PC-9 (cell line): ENCODE measurements around the gene CLEC11A. TPM values are rescaled to one million over a fixed set of nuclear protein-coding genes. Genes with fewer than 3 reads are reported as not detected.
A peak's percentile ranks its signal among the peaks of the same experiment; 100 is the strongest.

Source experiments
- BruUV-seq: library from RNA; stranded (reverse); fragments of 400-500 nt; replicated peaks from 2 replicates; lab custom pipeline; 2021; lab: Mats Ljungman, UMichigan
- CTCF ChIA-PET: fragments of 300-600 bp; sonication (Branson Sonifier 250); formaldehyde crosslinking; loops from one replicate; lab custom pipeline; 2022; ENCODE audit warnings: antibody characterized with exemption; lab: Charles Lee
- POLR2A ChIA-PET: fragments of 300-600 bp; sonication (Branson Sonifier 250); formaldehyde crosslinking; loops from one replicate; lab custom pipeline; 2022; ENCODE audit warnings: antibody characterized with exemption; ENCODE audit not compliant: unreplicated experiment; lab: Charles Lee
- DNase-seq, 2 experiments: peaks; one replicate each; pipeline versions ENCODE4 v3.0.0 to v3.0.0-alpha.2; 2015 to 2022; ENCODE audit warnings: mixed read lengths in 1 of 2
- H2AFZ ChIP-seq: fragments of 200-600 bp; sonication (generic); 2 replicates; pipeline ENCODE4 v1.8.1; 2017; ENCODE audit warnings: antibody characterized with exemption
- H3F3A ChIP-seq: fragments of 200-600 bp; sonication (generic); 2 replicates; pipeline ENCODE4 v1.8.1; 2017; ENCODE audit warnings: antibody characterized with exemption, mild to moderate bottlenecking, low read depth; ENCODE audit not compliant: insufficient read depth
- H3K27ac ChIP-seq: fragments of 200-600 bp; sonication (generic); 2 replicates; pipeline ENCODE4 v1.6.1; 2016; ENCODE audit warnings: mixed run types
- H3K27me3 ChIP-seq: fragments of 200-600 bp; sonication (generic); 2 replicates; pipeline ENCODE4 v1.6.1; 2016; ENCODE audit warnings: low read depth, mixed run types; ENCODE audit not compliant: insufficient read depth
- H3K36me3 ChIP-seq: fragments of 200-600 bp; sonication (generic); 2 replicates; pipeline ENCODE4 v1.6.1; 2016; ENCODE audit warnings: low read depth, mixed run types
- H3K4me1 ChIP-seq: fragments of 200-600 bp; sonication (generic); replicated peaks from 2 replicates; pipeline ENCODE4 v1.6.1; 2016; ENCODE audit warnings: mixed run types; ENCODE audit not compliant: insufficient read depth
- H3K4me2 ChIP-seq: fragments of 200-600 bp; sonication (generic); 2 replicates; pipeline ENCODE4 v1.6.1; 2017; ENCODE audit warnings: mixed run types
- H3K4me3 ChIP-seq: fragments of 200-600 bp; sonication (generic); 2 replicates; pipeline ENCODE4 v1.6.1; 2016; ENCODE audit warnings: mixed run types
- H3K79me2 ChIP-seq: fragments of 200-600 bp; sonication (generic); 2 replicates; pipeline ENCODE4 v1.6.1; 2017; ENCODE audit warnings: low read depth, mixed run types
- H3K9me2 ChIP-seq: fragments of 200-600 bp; sonication (generic); 2 replicates; pipeline ENCODE4 v1.8.1; 2017; ENCODE audit warnings: mild to moderate bottlenecking; ENCODE audit not compliant: insufficient read depth
- H3K9me3 ChIP-seq: fragments of 200-600 bp; sonication (generic); 2 replicates; pipeline ENCODE4 v1.8.1; 2016; ENCODE audit warnings: low read depth; ENCODE audit not compliant: insufficient read depth
- H4K20me1 ChIP-seq: fragments of 200-600 bp; sonication (generic); 2 replicates; pipeline ENCODE4 v1.8.1; 2017; ENCODE audit not compliant: insufficient read depth
- CTCF ChIP-seq: fragments of 200-600 bp; sonication (generic); conservative IDR thresholded peaks from 2 replicates; pipeline ENCODE4 v1.6.1; 2017; ENCODE audit warnings: mixed run types, antibody characterized with exemption, mild to moderate bottlenecking, moderate library complexity
- EZH2 ChIP-seq: fragments of 200-600 bp; sonication (generic); IDR thresholded peaks from 2 replicates; pipeline ENCODE4 v1.8.0; 2017; ENCODE audit warnings: antibody characterized with exemption, low read depth
- intact Hi-C: fragments of 100-400 bp; cut with micrococcal nuclease; formaldehyde crosslinking; loops from one replicate; pipeline ENCODE4 v1.10.0; 2022; ENCODE audit not compliant: unreplicated experiment
- total RNA-seq: library from RNA; stranded (reverse); gene quantifications from 2 replicates; pipeline ENCODE4 v1.2.3, GENCODE V29; 2021

Gene CLEC11A
- total RNA-seq, 1 experiment from 2014 or later, result not detected

- no TSS peak for BruUV-seq
- POLR2A ChIA-PET, result no interaction called here
- no peak overlapping the region for H2AFZ ChIP-seq
Measured at GRCh38 chr19:50703915-50704796, 19.0 kb upstream of the CLEC11A start.

GRCh38 chr19:50705422-50706019 is 17.6 kb upstream of the CLEC11A start:
- no peaks in the 10 kb centered on the region for H3K9me3 ChIP-seq
- H3F3A ChIP-seq, result no peaks in the 10 kb centered on the region
- H3K36me3 ChIP-seq, result no peaks in the 10 kb centered on the region
- peak; percentile 49 to 55 for DNase-seq
- H4K20me1 ChIP-seq, result peaks cover 5% of the 10 kb centered on the region; the same call in 1 of the 2 replicates
- ChIA-PET POLR2A (no interaction called here), CTCF (interaction anchor here (0.9 kb wide), 1 partner anchor 75 kb away, joined by 3 read pairs; no protein-coding TSS in a partner anchor)
- no TSS peak for BruUV-seq
- H3K4me2 ChIP-seq, result no peak overlapping the region
- H3K4me1 ChIP-seq, result no peaks in the 10 kb centered on the region
- no peaks in the 10 kb centered on the region for H3K79me2 ChIP-seq
- no peak overlapping the region for H2AFZ ChIP-seq
- TF ChIP-seq CTCF (peak; percentile 75), EZH2 (no peak)
- H3K4me3 ChIP-seq, result no peak overlapping the region
- no peaks in the 10 kb centered on the region for H3K9me2 ChIP-seq
- H3K27me3 ChIP-seq, result peaks cover 91% of the 10 kb centered on the region
- intact Hi-C loops, result loop anchor here (1.0 to 10.0 kb wide), 6 partner anchors 78 to 464 kb away; partner anchors contain the start of gene KLK10
- no peak overlapping the region for H3K27ac ChIP-seq

More at GRCh38 chr19:50703915-50704796, 19.0 kb upstream of the CLEC11A start:
- H3K9me3 ChIP-seq, result no peaks in the 10 kb centered on the region
- intact Hi-C loops, result loop anchor here (2.0 to 10.0 kb wide), 2 partner anchors 311 to 335 kb away; partner anchors contain the start of gene KLK10
- H3K4me2 ChIP-seq, result no peak overlapping the region
- H3K27me3 ChIP-seq, result peaks cover 89% of the 10 kb centered on the region
- H3K36me3 ChIP-seq, result no peaks in the 10 kb centered on the region
- no peaks in the 10 kb centered on the region for H3F3A ChIP-seq
- no peak overlapping the region for H3K4me3 ChIP-seq
- H3K9me2 ChIP-seq, result no peaks in the 10 kb centered on the region
- H3K79me2 ChIP-seq, result no peaks in the 10 kb centered on the region
- peaks cover 5% of the 10 kb centered on the region; the same call in 1 of the 2 replicates for H4K20me1 ChIP-seq
- TF ChIP-seq EZH2 (peak; percentile 77; the same call in 1 of the 2 replicates), CTCF (peak; percentile 52)
- DNase-seq, result peak in 1 of 2 experiments; percentile 23
- no peak overlapping the region for H3K27ac ChIP-seq
- no peaks in the 10 kb centered on the region for H3K4me1 ChIP-seq
- CTCF ChIA-PET, result no interaction called here

GRCh38 chr19:50706387-50706786 is 16.8 kb upstream of the CLEC11A start:
- intact Hi-C loops, result loop anchor here (10.0 kb wide), 1 partner anchor 308 kb away; the partner anchor contains the start of gene KLK10
- CTCF ChIA-PET, result no interaction called here

More at GRCh38 chr19:50706387-50706786, 16.8 kb upstream of the CLEC11A start:
- TF ChIP-seq EZH2 (no peak), CTCF (no peak)
- Histone ChIP-seq H3F3A (no peaks in the 10 kb centered on the region), H4K20me1 (peaks cover 5% of the 10 kb centered on the region; the same call in 1 of the 2 replicates), H3K4me2 (no peak overlapping the region), H2AFZ (no peak overlapping the region), H3K27me3 (peaks cover 91% of the 10 kb centered on the region), H3K36me3 (no peaks in the 10 kb centered on the region), H3K4me1 (no peaks in the 10 kb centered on the region), H3K4me3 (no peak overlapping the region), H3K9me2 (no peaks in the 10 kb centered on the region), H3K9me3 (no peaks in the 10 kb centered on the region), H3K27ac (no peak overlapping the region), H3K79me2 (no peaks in the 10 kb centered on the region)
- no TSS peak for BruUV-seq
- POLR2A ChIA-PET, result no interaction called here
- no peak for DNase-seq
